ENCODE data around the gene GALNT9. TPM values are rescaled to one million over a fixed set of nuclear protein-coding genes. Genes with fewer than 3 reads are reported as not detected.
"Not testable (repeated sequence)": the region's sequence is repeated elsewhere in the genome, so short reads cannot be mapped to it uniquely, and the experiment has no call there.

GALNT9 gene
- total RNA-seq, 4 donors from 2014 or later = 10.9 to 52.7 (median 36.7) TPM; not detected in 1

DNA sequence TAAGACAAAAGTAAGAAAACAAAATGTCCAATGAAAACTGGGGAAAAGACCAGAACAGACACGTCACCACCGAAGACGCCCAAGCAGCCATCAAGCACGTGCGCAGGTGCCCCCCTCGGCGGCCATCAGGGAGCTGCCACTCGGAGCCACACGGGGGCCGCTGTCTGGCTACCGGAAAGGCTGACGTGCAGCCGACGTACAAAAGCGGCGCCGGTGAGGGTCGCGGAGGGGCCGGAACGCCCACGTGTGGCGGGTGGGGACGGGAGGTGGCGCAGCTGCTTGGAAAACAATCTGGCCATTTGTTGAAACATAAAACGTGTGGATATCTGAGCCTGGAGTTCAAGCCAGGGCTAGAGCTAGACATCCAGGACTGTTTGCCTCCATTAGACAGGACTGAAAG is 60.7 kb downstream of the GALNT9 start:
- TF ChIP-seq, protein P1, sequence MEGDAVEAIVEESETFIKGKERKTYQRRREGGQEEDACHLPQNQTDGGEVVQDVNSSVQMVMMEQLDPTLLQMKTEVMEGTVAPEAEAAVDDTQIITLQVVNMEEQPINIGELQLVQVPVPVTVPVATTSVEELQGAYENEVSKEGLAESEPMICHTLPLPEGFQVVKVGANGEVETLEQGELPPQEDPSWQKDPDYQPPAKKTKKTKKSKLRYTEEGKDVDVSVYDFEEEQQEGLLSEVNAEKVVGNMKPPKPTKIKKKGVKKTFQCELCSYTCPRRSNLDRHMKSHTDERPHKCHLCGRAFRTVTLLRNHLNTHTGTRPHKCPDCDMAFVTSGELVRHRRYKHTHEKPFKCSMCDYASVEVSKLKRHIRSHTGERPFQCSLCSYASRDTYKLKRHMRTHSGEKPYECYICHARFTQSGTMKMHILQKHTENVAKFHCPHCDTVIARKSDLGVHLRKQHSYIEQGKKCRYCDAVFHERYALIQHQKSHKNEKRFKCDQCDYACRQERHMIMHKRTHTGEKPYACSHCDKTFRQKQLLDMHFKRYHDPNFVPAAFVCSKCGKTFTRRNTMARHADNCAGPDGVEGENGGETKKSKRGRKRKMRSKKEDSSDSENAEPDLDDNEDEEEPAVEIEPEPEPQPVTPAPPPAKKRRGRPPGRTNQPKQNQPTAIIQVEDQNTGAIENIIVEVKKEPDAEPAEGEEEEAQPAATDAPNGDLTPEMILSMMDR (IDR thresholded peaks at IDR 0.05) = no peak
- no peak for ATAC-seq (ENCODE audit: low FRiP score)
- DNase-seq (ENCODE audit: low spot score) = no peak

DNA sequence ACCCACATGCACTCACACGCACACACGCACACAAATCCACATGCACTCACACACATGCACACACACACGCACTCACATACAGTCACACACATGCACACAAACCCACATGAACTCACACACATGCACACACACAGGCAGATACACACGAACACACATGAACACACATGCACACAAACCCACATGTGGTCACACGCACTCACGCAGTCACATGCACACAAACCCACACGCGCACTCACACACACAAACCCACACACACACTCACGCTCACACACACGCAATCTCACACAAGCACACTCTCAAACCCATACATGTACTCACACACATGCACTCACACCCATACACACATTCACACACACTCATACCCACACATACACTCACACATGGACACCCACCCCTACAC is 61.5 kb downstream of the GALNT9 start:
- TF ChIP-seq, protein P1 (IDR thresholded peaks at IDR 0.05) = no peak
- DNase-seq (ENCODE audit: low spot score) = no peak
- no peak for ATAC-seq (ENCODE audit: low FRiP score)

DNA sequence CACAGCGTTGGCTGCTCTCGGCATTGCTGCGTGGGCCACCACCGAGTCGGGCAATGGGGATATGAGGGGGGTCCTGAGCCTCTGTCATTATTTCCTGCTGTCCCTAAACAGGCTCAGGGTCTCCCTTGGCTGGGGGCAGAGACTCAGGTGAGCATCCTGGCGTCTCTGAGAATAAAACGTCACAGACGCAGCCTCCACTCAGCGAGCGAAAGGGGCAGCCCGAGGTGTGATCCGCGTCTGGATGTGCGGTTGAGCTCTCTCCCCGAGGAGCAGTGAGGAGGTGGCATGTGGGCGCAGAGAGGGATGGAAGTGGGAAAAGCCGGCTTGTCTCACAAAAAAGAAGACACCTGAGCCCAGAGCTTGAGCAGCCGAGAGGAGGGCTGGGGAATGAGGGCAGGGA is 62.6 kb downstream of the GALNT9 start:
- DNase-seq (ENCODE audit: low spot score) = no peak
- TF ChIP-seq, protein P1 (IDR thresholded peaks at IDR 0.05) = no peak

DNA sequence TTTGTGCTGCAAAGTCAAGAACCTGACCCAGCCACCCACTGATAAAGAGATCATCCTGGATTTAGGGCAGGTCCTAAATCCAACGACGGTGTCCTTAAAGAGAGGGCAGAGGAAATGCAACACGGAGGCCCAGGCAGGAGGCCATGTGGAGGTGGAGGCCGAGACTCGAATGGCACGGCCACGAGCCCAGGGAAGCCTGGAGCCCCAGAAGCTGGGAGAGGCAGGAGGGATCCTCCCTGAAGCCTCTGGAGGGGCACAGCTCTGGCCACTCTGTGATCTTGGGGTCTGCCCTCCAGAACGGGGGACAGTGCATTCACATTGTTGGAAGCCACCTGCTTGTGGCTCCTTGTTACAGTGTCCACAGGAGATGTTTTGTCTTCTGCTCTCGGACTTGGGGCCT is 63.0 kb downstream of the GALNT9 start:
- TF ChIP-seq, protein P1 (IDR thresholded peaks at IDR 0.05) = no peak
- no peak for ATAC-seq (ENCODE audit: low FRiP score)

More for the DNA sequence above, 62.6 kb downstream of the GALNT9 start:
- no peak for ATAC-seq (ENCODE audit: low FRiP score)

DNA sequence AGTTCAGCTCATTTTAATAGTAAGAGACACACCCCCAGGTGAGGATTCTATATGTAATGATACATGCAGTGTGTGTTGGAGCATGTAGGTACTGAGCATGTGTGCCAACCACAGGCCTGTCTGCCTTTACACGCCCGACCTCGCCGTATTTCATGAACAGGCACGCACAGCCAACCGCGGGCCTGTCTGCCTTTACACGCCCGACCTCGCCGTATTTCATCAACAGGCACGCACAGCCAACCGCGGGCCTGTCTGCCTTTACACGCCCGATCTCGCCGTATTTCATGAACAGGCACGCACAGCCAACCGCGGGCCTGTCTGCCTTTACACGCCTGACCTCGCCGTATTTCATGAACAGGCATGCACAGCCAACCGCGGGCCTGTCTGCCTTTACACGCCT is 63.6 kb downstream of the GALNT9 start:
- ATAC-seq (ENCODE audit: low FRiP score); DNase-seq (ENCODE audit: low spot score): not testable (repeated sequence)

More for the DNA sequence above, 63.0 kb downstream of the GALNT9 start:
- DNase-seq (ENCODE audit: low spot score) = no peak

DNA sequence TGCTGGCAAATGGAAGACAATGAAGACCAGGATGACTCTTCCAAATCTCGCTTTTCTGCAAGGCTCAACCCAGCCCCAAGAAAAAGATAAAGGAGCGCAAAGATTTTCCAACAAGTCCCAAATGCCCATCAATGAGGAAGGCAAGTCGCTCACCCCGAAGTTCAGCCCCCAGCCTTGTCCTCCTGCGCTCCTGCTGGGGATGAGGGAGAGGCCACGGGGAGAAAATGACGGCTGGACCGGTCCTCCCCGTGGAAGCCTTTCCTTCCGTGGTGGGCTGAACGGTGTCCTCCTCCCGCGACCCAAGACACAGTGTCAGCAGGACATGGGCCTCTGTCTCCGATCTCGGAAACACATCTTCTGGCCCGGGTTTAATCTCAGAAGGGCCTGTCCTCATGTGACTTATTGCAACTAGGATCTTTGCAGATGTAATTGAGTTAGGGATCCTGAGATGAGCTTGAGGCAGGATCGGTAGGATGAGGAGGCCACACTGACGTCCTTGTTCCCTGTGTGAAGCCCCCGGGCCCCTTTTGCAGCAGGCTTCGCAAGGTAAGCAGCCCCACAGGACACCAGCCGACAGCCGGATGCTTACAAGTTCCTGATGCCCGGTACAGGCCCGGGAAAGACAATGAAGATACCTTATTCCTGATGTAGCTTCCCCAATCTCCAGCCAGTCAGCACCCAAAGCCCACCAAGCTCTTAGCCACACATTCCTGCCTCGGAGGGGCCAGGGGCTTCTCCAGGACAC is 64.2 kb downstream of the GALNT9 start:
- no peak for DNase-seq (ENCODE audit: low spot score)
- ATAC-seq (ENCODE audit: low FRiP score) = no peak
- TF ChIP-seq, protein P1 (IDR thresholded peaks at IDR 0.05) = no peak

DNA sequence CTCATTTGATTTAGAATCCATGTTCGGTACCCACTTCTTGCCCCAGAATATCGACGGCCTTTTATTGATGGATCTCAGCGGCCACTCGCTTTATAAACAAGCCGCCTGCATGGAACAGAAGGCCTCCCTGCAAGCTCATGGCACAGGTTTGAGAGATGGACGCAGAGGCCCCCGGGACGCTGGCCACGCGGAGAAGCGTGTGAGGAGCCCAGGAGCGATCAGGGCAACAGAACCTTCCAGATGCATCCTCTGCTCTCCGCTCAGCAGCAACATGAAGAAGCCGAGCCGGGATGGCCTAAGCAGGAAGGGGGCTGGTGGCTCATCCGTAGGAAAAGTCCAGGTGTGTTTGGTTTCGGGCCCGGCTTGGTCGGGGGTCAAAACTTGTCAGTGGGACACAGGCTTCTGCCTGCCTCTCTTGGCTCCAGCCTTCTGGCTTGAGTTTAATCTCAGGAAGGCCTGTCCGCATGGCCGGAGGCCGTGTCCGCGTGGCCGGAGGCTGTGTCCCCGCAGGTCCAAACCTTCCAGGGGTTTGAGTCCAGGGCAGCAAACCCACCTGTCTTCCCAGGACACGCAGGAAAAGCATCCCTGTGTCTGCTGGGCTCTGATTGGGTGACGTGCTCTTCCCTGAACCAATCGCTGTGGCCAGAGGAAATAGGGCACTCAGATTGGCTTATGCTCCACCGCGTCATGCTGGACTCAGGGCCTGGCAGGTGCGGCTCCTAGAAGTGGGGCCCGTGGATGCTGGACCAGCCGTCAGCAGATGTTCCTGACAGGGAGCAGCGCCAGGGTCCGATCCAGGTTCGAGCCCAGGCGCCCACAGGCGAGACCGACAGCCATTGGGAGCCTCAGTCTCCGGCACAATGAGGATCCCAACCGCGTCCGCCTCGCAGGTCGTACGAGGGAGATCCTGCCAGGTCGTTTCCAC is 65.0 kb downstream of the GALNT9 start:
- TF ChIP-seq, protein P1 (IDR thresholded peaks at IDR 0.05) = no peak
- DNase-seq (ENCODE audit: low spot score) (no peak), ATAC-seq (ENCODE audit: low FRiP score) (no peak)

Measured in omental fat pad (tissue), 4 donors.